Naive B cell (primary cell): ENCODE results near the gene LGR6. TPM values are rescaled to one million over a fixed set of nuclear protein-coding genes. Genes with fewer than 3 reads are reported as not detected.

ENCODE experiments used
- ATAC-seq, 2 donors: fragments of 150-1000 bp; cut with Tn5 transposase; 2 replicates each; pipeline ENCODE4 v1.10.0; 2021; ENCODE audit warnings: low read depth in 2 of 2, mild to moderate bottlenecking in 2 of 2, moderate library complexity in 2 of 2
- DNase-seq: peaks from one replicate; pipeline ENCODE4 v3.0.0; 2022
- H3K27ac Mint-ChIP-seq, 6 donors: one replicate each; pipeline ENCODE4 v1.8.0; 2020 to 2022; ENCODE audit warnings: mild to moderate bottlenecking in 6 of 6, mixed read lengths in 6 of 6, moderate library complexity in 5 of 6, inconsistent platforms in 2 of 6
- H3K27me3 Mint-ChIP-seq, 3 donors: one replicate each; pipeline ENCODE4 v1.8.0; 2021 to 2022; ENCODE audit warnings: mixed read lengths in 3 of 3, mild to moderate bottlenecking in 1 of 3
- H3K36me3 Mint-ChIP-seq, 2 donors: one replicate each; pipeline ENCODE4 v1.8.0; 2020 to 2022; ENCODE audit warnings: mixed read lengths in 2 of 2, inconsistent platforms in 1 of 2, mild to moderate bottlenecking in 1 of 2
- H3K4me1 Mint-ChIP-seq, 3 donors: one replicate each; pipeline ENCODE4 v1.8.0; 2020 to 2022; ENCODE audit warnings: mixed read lengths in 3 of 3, inconsistent platforms in 1 of 3, mild to moderate bottlenecking in 1 of 3, moderate library complexity in 1 of 3
- H3K4me3 Mint-ChIP-seq, 8 donors: one replicate each; pipeline ENCODE4 v1.8.0; 2020 to 2022; ENCODE audit warnings: mild to moderate bottlenecking in 8 of 8, mixed read lengths in 8 of 8, moderate library complexity in 8 of 8, inconsistent platforms in 2 of 8
- H3K9me3 Mint-ChIP-seq, 7 donors: one replicate each; pipeline ENCODE4 v1.8.0; 2020 to 2022; ENCODE audit warnings: mixed read lengths in 7 of 7, mild to moderate bottlenecking in 5 of 7, inconsistent platforms in 2 of 7, moderate library complexity in 1 of 7
- polyA plus RNA-seq, 6 donors: library from polyadenylated mRNA; unstranded; fragments of 300-500 nt; fragmentation: Illumina TruSeq; gene quantifications; one replicate each; pipeline ENCODE4 v1.2.3, GENCODE V29; 2021; ENCODE audit warnings: low read depth in 6 of 6

Gene LGR6
- polyA plus RNA-seq, 6 donors from 2014 or later, result 0.22 TPM; not detected in 5

DNA sequence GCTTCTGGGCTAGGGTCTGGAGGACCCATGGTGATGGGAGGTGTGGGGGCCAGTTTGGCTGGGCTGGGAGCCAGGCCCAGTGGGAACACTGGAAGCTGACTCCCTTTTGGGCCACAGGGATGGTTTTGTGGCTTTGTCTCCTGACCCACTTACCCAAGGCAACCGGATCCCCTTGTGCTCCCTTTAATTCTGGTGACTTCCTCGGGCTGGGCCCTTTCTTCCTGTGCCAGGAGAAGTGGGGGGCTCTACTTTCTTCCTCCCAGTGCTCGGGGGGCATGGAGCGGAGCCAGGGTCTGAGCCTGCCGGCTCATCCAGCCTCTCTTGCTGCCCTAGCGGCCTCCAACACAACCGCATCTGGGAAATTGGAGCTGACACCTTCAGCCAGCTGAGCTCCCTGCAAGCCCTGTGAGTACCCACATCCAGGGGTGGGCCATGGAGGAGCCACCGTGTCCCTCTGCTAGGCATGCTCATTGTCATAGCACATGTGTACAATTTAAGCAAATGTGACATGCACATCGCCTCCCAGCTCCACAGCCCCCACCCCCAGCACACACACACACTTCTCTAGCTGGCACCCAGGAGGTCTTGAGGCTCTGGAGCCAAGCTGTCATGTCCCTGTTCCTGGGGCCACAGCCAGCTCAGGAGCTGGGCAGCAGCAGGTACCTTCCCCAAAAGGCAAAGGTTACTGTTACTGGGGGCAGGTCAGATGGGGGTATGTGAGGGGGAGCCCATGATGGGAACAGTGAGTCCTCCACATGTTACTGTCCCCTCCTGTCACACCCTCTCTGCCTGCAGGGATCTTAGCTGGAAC is 113.1 kb downstream of the LGR6 start:
- no peak for DNase-seq
- peaks cover 4 to 38% (median 23%) of the 10 kb centered on the region in 3 donors for H3K27me3 Mint-ChIP-seq
- no peak for ATAC-seq
- no peaks in the 10 kb centered on the region for H3K36me3 Mint-ChIP-seq
- H3K27ac Mint-ChIP-seq, result no peak overlapping the region
- peaks cover 0 to 11% (median 0%) of the 10 kb centered on the region in 3 donors for H3K4me1 Mint-ChIP-seq
- no peaks in the 10 kb centered on the region for H3K9me3 Mint-ChIP-seq
- no peak overlapping the region for H3K4me3 Mint-ChIP-seq

- no peak for ATAC-seq
- Mint-ChIP-seq H3K27me3 (peaks cover 11 to 38% (median 25%) of the 10 kb centered on the region in 3 donors), H3K27ac (peak overlapping the region in 1 of 6 donors; percentile 67), H3K36me3 (no peaks in the 10 kb centered on the region), H3K4me1 (peaks cover 0 to 11% (median 0%) of the 10 kb centered on the region in 3 donors), H3K9me3 (no peaks in the 10 kb centered on the region), H3K4me3 (no peak overlapping the region)
- no peak for DNase-seq
Observed at GRCh38 chr1:202310071-202310725, 116.6 kb downstream of the LGR6 start.

DNA sequence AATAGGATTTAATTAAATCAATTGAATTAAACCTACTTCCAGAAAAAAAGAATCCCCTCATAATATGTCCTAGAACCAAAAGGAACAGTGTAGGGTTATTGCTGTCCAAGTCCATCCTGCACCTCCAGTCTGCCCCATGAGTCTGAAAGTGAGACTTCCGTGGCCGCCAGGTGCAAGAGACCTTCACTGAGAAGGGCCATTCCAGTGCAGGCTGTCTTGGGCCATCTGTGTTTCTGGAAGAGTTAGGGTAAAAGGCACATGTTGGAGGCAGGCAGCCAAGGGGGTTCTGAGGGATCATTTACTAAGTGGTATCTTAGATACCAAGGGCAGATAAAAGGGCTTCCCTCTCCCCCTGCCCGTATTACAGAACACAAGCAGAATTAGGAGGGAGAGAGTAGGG is 117.1 kb downstream of the LGR6 start:
- no peak overlapping the region for H3K27ac Mint-ChIP-seq
- no peak overlapping the region for H3K4me3 Mint-ChIP-seq
- no peak for ATAC-seq
- DNase-seq, result no peak
- H3K9me3 Mint-ChIP-seq, result no peaks in the 10 kb centered on the region
- H3K27me3 Mint-ChIP-seq, result peaks cover 15 to 38% (median 25%) of the 10 kb centered on the region in 3 donors
- H3K4me1 Mint-ChIP-seq, result peaks cover 0 to 11% (median 0%) of the 10 kb centered on the region in 3 donors
- no peaks in the 10 kb centered on the region for H3K36me3 Mint-ChIP-seq

DNA sequence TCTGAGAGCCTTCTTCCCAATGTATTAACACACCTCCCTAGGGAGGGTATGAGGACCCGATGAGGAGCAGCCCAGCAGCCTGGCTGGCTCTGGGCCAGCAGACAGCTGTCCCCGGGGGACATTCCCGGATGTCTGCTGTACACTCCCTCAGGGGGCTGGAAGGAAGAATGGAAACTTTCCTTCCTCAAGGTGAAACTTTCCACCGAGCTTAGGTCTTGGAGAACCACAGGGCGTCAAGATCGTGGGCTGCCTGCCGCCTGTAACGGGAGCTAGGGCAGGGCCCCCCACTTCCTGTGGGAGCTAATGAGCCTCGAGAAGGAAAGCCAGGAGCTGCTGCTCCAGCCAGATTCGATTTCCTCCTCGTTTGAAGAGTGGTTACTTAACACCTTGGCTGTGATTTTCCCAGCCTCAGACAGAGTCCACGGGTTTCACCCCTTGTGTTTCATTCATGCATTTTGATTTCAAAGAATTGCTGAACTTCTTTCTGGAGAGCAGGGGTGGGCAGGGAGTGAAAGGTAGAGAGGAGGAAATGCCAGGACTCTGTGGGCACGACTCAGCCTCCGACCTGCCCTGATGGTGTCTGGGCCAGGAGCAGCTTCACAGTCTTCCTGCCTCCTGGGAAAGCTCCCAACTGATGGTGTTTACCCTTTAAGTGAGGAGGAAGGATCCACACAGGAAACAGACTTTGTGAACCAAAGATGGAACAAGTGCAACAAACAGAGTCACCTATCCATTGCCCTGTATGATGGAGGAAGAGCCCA is 118.5 kb downstream of the LGR6 start:
- Mint-ChIP-seq H3K9me3 (no peaks in the 10 kb centered on the region), H3K27ac (no peak overlapping the region), H3K4me3 (no peak overlapping the region), H3K4me1 (peaks cover 0 to 11% (median 0%) of the 10 kb centered on the region in 3 donors), H3K27me3 (peaks cover 17 to 33% (median 25%) of the 10 kb centered on the region in 3 donors), H3K36me3 (no peaks in the 10 kb centered on the region)
- DNase-seq (no peak), ATAC-seq (no peak)

DNA sequence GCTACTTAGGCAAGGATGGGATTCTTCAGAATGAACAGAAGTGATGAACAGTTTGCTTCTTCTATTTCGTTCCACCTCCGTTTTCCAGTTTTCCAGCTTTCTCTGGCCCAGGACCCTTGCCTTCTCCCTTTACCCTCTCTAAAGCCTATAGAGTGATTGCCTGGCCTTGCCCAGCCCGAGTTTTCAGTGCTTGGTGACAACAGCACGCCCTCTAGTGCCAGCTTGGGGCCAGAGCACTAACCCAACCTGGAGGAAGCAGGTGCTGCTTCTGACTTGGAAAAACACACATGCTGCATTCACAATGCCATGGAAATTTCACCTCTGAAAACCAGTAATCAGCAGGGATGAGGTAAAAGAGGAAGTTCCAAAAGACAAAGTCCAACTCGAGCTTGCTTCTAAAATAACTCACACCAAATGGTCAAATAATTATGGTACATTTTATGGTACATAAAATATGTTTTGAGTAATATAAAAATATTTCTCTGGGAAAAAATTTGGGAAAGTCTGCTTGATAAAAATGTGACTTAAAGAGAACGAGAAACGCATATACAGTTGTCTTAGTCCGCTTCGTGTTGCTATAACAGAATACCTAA is 122.1 kb downstream of the LGR6 start:
- Mint-ChIP-seq H3K27ac (peak overlapping the region in 1 of 6 donors; percentile 68), H3K36me3 (no peaks in the 10 kb centered on the region), H3K27me3 (peaks cover 26 to 30% (median 30%) of the 10 kb centered on the region in 3 donors), H3K9me3 (no peaks in the 10 kb centered on the region), H3K4me3 (peak overlapping the region in 1 of 8 donors; percentile 18), H3K4me1 (no peaks in the 10 kb centered on the region)
- ATAC-seq, result peak; percentile 69 to 87
- peak; percentile 52 for DNase-seq

GRCh38 chr1:202316186-202316585 is 122.6 kb downstream of the LGR6 start:
- no peak overlapping the region for H3K4me3 Mint-ChIP-seq
- no peaks in the 10 kb centered on the region for H3K4me1 Mint-ChIP-seq
- no peaks in the 10 kb centered on the region for H3K9me3 Mint-ChIP-seq
- H3K36me3 Mint-ChIP-seq, result no peaks in the 10 kb centered on the region
- H3K27me3 Mint-ChIP-seq, result peaks cover 26 to 30% (median 30%) of the 10 kb centered on the region in 3 donors
- no peak for ATAC-seq
- H3K27ac Mint-ChIP-seq, result no peak overlapping the region
- DNase-seq, result no peak

DNA sequence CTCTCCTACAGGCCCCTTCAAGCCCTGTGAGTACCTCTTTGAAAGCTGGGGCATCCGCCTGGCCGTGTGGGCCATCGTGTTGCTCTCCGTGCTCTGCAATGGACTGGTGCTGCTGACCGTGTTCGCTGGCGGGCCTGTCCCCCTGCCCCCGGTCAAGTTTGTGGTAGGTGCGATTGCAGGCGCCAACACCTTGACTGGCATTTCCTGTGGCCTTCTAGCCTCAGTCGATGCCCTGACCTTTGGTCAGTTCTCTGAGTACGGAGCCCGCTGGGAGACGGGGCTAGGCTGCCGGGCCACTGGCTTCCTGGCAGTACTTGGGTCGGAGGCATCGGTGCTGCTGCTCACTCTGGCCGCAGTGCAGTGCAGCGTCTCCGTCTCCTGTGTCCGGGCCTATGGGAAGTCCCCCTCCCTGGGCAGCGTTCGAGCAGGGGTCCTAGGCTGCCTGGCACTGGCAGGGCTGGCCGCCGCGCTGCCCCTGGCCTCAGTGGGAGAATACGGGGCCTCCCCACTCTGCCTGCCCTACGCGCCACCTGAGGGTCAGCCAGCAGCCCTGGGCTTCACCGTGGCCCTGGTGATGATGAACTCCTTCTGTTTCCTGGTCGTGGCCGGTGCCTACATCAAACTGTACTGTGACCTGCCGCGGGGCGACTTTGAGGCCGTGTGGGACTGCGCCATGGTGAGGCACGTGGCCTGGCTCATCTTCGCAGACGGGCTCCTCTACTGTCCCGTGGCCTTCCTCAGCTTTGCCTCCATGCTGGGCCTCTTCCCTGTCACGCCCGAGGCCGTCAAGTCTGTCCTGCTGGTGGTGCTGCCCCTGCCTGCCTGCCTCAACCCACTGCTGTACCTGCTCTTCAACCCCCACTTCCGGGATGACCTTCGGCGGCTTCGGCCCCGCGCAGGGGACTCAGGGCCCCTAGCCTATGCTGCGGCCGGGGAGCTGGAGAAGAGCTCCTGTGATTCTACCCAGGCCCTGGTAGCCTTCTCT is 124.6 kb downstream of the LGR6 start:
- no peaks in the 10 kb centered on the region for H3K9me3 Mint-ChIP-seq

GRCh38 chr1:202319381-202320080 is 125.9 kb downstream of the LGR6 start:
- DNase-seq, result no peak
- Mint-ChIP-seq H3K36me3 (no peaks in the 10 kb centered on the region), H3K27me3 (peaks cover 12 to 23% (median 19%) of the 10 kb centered on the region in 3 donors), H3K9me3 (no peaks in the 10 kb centered on the region), H3K4me1 (no peaks in the 10 kb centered on the region), H3K27ac (peak overlapping the region in 1 of 6 donors; percentile 10), H3K4me3 (no peak overlapping the region)
- ATAC-seq, result no peak

More for the DNA sequence above, 124.6 kb downstream of the LGR6 start:
- Mint-ChIP-seq H3K36me3 (no peaks in the 10 kb centered on the region), H3K27me3 (peaks cover 21 to 27% (median 22%) of the 10 kb centered on the region in 3 donors), H3K4me3 (no peak overlapping the region), H3K27ac (peak overlapping the region in 1 of 6 donors; percentile 32), H3K4me1 (no peaks in the 10 kb centered on the region)
- ATAC-seq (no peak), DNase-seq (no peak)

DNA sequence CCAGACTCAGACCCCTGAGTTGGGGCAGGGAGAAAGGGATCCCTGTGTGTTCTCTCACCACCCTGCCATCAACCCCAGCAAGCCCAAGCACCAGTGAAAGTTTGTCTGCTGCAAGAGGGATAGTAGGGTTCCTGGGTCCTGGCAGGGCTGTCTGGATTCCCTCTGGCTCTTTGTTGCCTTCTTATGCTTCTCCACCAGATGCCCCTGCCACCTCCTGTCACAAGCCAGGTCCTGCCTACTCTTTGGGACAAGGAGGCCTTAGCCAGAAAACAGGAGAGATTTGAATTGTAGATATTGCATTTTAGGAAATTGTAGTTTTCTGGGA is 126.4 kb downstream of the LGR6 start:
- Mint-ChIP-seq H3K9me3 (no peaks in the 10 kb centered on the region), H3K4me1 (no peaks in the 10 kb centered on the region), H3K27me3 (peaks cover 11 to 23% (median 19%) of the 10 kb centered on the region in 3 donors), H3K27ac (no peak overlapping the region), H3K36me3 (no peaks in the 10 kb centered on the region), H3K4me3 (no peak overlapping the region)
- DNase-seq (no peak), ATAC-seq (no peak)

DNA sequence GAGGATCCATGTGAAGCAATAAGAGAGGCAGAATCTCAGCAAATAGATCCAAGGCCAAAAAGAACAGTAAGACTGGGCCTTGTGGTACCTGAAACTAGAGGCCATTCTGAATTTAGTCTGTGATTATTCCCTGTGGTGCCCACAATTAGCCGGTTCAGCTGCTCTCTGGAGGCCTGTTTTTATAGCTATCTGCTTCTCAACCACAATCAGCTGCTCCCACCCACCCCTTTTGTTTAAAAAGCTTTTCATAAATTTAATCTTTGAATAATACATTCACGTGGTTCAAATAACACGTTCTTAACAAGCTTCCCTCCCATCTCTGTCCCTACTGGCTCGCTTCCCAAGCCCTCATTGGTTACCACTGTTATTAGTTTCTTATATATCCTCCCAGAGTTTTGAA is 130.1 kb downstream of the LGR6 start:
- Mint-ChIP-seq H3K27me3 (peaks cover 7 to 10% (median 8%) of the 10 kb centered on the region in 3 donors), H3K36me3 (no peaks in the 10 kb centered on the region), H3K4me1 (no peaks in the 10 kb centered on the region), H3K27ac (peak overlapping the region in 1 of 6 donors; percentile 29), H3K9me3 (no peaks in the 10 kb centered on the region), H3K4me3 (no peak overlapping the region)
- ATAC-seq (no peak), DNase-seq (no peak)

DNA sequence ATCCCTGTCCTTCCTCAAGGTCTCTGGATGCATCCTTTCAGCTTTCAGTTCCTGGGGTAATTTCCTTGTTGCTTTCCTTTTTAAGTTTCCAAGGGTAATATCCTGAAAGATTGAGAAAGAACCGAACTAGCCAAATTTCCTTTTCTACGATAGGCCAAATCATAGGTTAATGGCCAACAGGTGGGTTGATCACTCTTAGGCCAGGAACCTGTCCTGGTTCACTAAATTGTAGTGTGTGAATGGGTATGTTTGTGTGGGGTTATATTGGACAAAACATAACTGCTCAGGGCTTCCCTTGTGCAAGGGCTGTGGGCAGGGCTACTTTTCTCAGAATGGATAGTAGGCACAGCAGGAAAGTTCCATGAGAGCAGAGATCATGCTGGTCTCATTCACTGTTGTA is 131.0 kb downstream of the LGR6 start:
- no peak overlapping the region for H3K27ac Mint-ChIP-seq
- DNase-seq (no peak), ATAC-seq (no peak)
- H3K4me3 Mint-ChIP-seq, result no peak overlapping the region
- peaks cover 0 to 6% (median 4%) of the 10 kb centered on the region in 3 donors for H3K27me3 Mint-ChIP-seq
- no peaks in the 10 kb centered on the region for H3K4me1 Mint-ChIP-seq
- H3K9me3 Mint-ChIP-seq, result no peaks in the 10 kb centered on the region
- peaks cover 0 to under 1% of the 10 kb centered on the region in 2 donors for H3K36me3 Mint-ChIP-seq

DNA sequence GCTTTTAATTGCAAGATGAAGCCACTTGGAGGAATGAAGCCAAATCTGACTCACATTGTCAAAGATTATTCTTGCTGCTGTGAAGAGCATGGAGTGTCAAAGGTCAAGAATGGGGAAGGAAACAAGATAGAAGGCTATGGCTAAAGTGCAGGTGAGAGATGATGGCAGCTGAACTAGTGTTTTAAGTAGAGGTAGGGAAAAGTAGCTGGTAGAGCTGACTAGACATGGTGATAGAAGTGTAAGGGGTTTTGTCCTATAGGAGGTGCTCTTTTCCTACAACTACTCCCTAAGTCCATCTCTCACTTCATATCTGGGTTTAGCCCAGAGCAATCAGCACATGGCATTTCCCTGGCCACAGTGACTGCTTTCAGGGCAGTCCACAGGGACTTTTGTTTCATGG is 136.3 kb downstream of the LGR6 start:
- H3K36me3 Mint-ChIP-seq, result peaks cover 0 to 25% of the 10 kb centered on the region in 2 donors
- H3K27ac Mint-ChIP-seq, result no peak overlapping the region
- no peaks in the 10 kb centered on the region for H3K27me3 Mint-ChIP-seq

More for the DNA sequence above, 136.3 kb downstream of the LGR6 start:
- no peaks in the 10 kb centered on the region for H3K9me3 Mint-ChIP-seq
- DNase-seq (no peak), ATAC-seq (no peak)
- H3K4me1 Mint-ChIP-seq, result no peaks in the 10 kb centered on the region
- no peak overlapping the region for H3K4me3 Mint-ChIP-seq
